Erythroblast (primary cell): ENCODE results near the gene HS1BP3.

Experiments
- GATA1 ChIP-seq: IDR thresholded peaks from 2 replicates; pipeline ENCODE4 v1.6.1; 2011; ENCODE audit warnings: low read depth, mild to moderate bottlenecking, control low read depth, low read length, moderate library complexity
- POLR2A ChIP-seq: IDR thresholded peaks from 2 replicates; pipeline ENCODE4 v1.6.1; 2011; ENCODE audit warnings: mild to moderate bottlenecking, low read length

GRCh38 chr2:20625491-20626391, 25.2 kb downstream of the HS1BP3 start:
- TF ChIP-seq POLR2A (no peak), GATA1 (no peak)
